ENCODE measurements around the gene RAB6D. TPM values are rescaled to one million over a fixed set of nuclear protein-coding genes. Genes with fewer than 3 reads are reported as not detected.
"Not testable (repeated sequence)": the region's sequence is repeated elsewhere in the genome, so short reads cannot be mapped to it uniquely, and the experiment has no call there.

RAB6D gene
- total RNA-seq, 2 donors from 2014 or later = not detected

GRCh38 chr2:131322209-131322608, 41.8 kb downstream of the RAB6D start:
- ATAC-seq (ENCODE audit: insufficient number of reproducible peaks, low FRiP score, low read depth) (no peak), DNase-seq (ENCODE audit: low spot score) (no peak)
- Histone ChIP-seq H3K4me3 (no peak overlapping the region), H3K4me1 (ENCODE audit: control insufficient read depth in 1 of 2, low read depth in 2 of 2) (no peaks in the 10 kb centered on the region), H3K9me3 (no peaks in the 10 kb centered on the region), H3K27me3 (replicated peaks; ENCODE audit: insufficient read depth) (no peaks in the 10 kb centered on the region), H3K36me3 (no peaks in the 10 kb centered on the region), H3K27ac (no peak overlapping the region)
- TF ChIP-seq CTCF (IDR thresholded peaks at IDR 0.05) = no peak

- ATAC-seq (ENCODE audit: insufficient number of reproducible peaks, low FRiP score, low read depth); H3K27ac ChIP-seq; H3K4me1 ChIP-seq (ENCODE audit: control insufficient read depth in 1 of 2, low read depth in 2 of 2); H3K9me3 ChIP-seq; H3K27me3 ChIP-seq (replicated peaks; ENCODE audit: insufficient read depth); H3K36me3 ChIP-seq; DNase-seq (ENCODE audit: low spot score); H3K4me3 ChIP-seq: not testable (repeated sequence)
Observed at GRCh38 chr2:131321344-131321743, 42.6 kb downstream of the RAB6D start.

GRCh38 chr2:131311001-131311400, 53.0 kb downstream of the RAB6D start:
- not testable (repeated sequence) for H3K4me3 ChIP-seq; H3K27me3 ChIP-seq (replicated peaks; ENCODE audit: insufficient read depth); DNase-seq (ENCODE audit: low spot score); H3K9me3 ChIP-seq; H3K36me3 ChIP-seq; ATAC-seq (ENCODE audit: insufficient number of reproducible peaks, low FRiP score, low read depth); H3K4me1 ChIP-seq (ENCODE audit: control insufficient read depth in 1 of 2, low read depth in 2 of 2); H3K27ac ChIP-seq

Other genes with a start within 250 kb of the RAB6D start
- not detected for gene POTEE, start 154.6 kb downstream of the RAB6D start, total RNA-seq
- not detected for gene TUBA3D, start 112.0 kb upstream of the RAB6D start, total RNA-seq
- 10 to 100 TPM; 43.3 to 49.5 TPM for gene MZT2A, start 128.2 kb upstream of the RAB6D start, total RNA-seq
- 10 to 100 TPM in 1 of 2 donors, 1 to 10 TPM in 1; 2.6 to 13.9 TPM for gene CCDC74A, start 163.7 kb upstream of the RAB6D start, total RNA-seq

Measured in thoracic aorta (tissue), 2 donors.